Left hindlimb (tissue), 1 donor: Measurements from ENCODE around the gene ARL2BP.
"Not testable (repeated sequence)": the region's sequence is repeated elsewhere in the genome, so short reads cannot be mapped to it uniquely, and the experiment has no call there.

Experiments used
- DNase-seq: peaks from one replicate; pipeline ENCODE4 v3.0.0-alpha.2; 2018

ARL2BP gene

GRCh38 chr16:57264950-57265371 is 19.9 kb downstream of the ARL2BP start:
- no peak for DNase-seq

- DNase-seq, result no peak
Measured at GRCh38 chr16:57265850-57266530, 20.9 kb downstream of the ARL2BP start.

- DNase-seq, result no peak
Measured at GRCh38 chr16:57266531-57267260, 21.6 kb downstream of the ARL2BP start.

GRCh38 chr16:57267343-57267742 is 22.3 kb downstream of the ARL2BP start:
- DNase-seq, result not testable (repeated sequence)

- DNase-seq, result no peak
Measured at GRCh38 chr16:57268804-57269800, 24.0 kb downstream of the ARL2BP start.

GRCh38 chr16:57270221-57271062 is 25.4 kb downstream of the ARL2BP start:
- no peak for DNase-seq

- DNase-seq, result no peak
Measured at GRCh38 chr16:57271063-57271345, 25.9 kb downstream of the ARL2BP start.

- DNase-seq, result no peak
Measured at GRCh38 chr16:57271867-57272495, 26.9 kb downstream of the ARL2BP start.

GRCh38 chr16:57273359-57273758 is 28.3 kb downstream of the ARL2BP start:
- DNase-seq, result no peak

- DNase-seq, result no peak
Measured at GRCh38 chr16:57273826-57274225, 28.8 kb downstream of the ARL2BP start.

- not testable (repeated sequence) for DNase-seq
Measured at GRCh38 chr16:57275946-57276345, 30.9 kb downstream of the ARL2BP start.

- no peak for DNase-seq
Measured at GRCh38 chr16:57276596-57276995, 31.5 kb downstream of the ARL2BP start.

GRCh38 chr16:57277586-57277985 is 32.5 kb downstream of the ARL2BP start:
- no peak for DNase-seq

GRCh38 chr16:57278494-57278893 is 33.4 kb downstream of the ARL2BP start:
- DNase-seq, result no peak

- DNase-seq, result no peak
Measured at GRCh38 chr16:57279780-57280638, 35.0 kb downstream of the ARL2BP start.

- no peak for DNase-seq
Measured at GRCh38 chr16:57281791-57282190, 36.7 kb downstream of the ARL2BP start.

GRCh38 chr16:57282510-57283213 is 37.6 kb downstream of the ARL2BP start:
- DNase-seq, result no peak

- no peak for DNase-seq
Measured at GRCh38 chr16:57283214-57283958, 38.3 kb downstream of the ARL2BP start.

- DNase-seq, result no peak
Measured at GRCh38 chr16:57283959-57284208, 38.8 kb downstream of the ARL2BP start.
